H1 (cell line): ENCODE data around the gene SMIM20. TPM values are rescaled to one million over a fixed set of nuclear protein-coding genes. Genes with fewer than 3 reads are reported as not detected.
A peak's percentile ranks its signal among the peaks of the same experiment; 100 is the strongest.

Experiments used
- CTCF ChIA-PET: fragments of 300-600 bp; sonication (Branson Sonifier 250); formaldehyde crosslinking; loops from one replicate; lab custom pipeline; 2021; ENCODE audit not compliant: partially characterized antibody; lab: Charles Lee
- POLR2A ChIA-PET: fragments of 300-600 bp; sonication (Branson Sonifier 250); formaldehyde crosslinking; loops from one replicate; lab custom pipeline; 2021; ENCODE audit warnings: inconsistent platforms; ENCODE audit not compliant: partially characterized antibody; lab: Charles Lee
- DNase-seq, 2 experiments: peaks; one replicate each; pipeline versions ENCODE4 v3.0.0 to v3.0.0-alpha.2; 2010 to 2022; ENCODE audit warnings: low spot score in 2 of 2, low read depth in 1 of 2, mixed read lengths in 1 of 2
- FAIRE-seq: peaks from 2 replicates; lab custom pipeline; 2011; peaks lifted over from hg19 to GRCh38; lab: Jason Lieb, UNC
- H2AFZ ChIP-seq: 2 replicates; pipeline ENCODE4 v1.8.1; 2012; ENCODE audit warnings: low read length, inconsistent platforms
- H2AK5ac ChIP-seq: 2 replicates; pipeline ENCODE4 v1.6.1; 2013; ENCODE audit warnings: low read depth, low read length
- H2BK120ac ChIP-seq: replicated peaks from 2 replicates; pipeline ENCODE3; 2013; ENCODE audit warnings: low read depth, low read length, inconsistent platforms
- H2BK12ac ChIP-seq: 2 replicates; pipeline ENCODE4 v1.6.1; 2013; ENCODE audit warnings: low read depth, low read length
- H2BK15ac ChIP-seq: 2 replicates; pipeline ENCODE4 v1.6.1; 2013; ENCODE audit warnings: low read length
- H2BK20ac ChIP-seq: 2 replicates; pipeline ENCODE4 v1.6.1; 2013; ENCODE audit warnings: low read length
- H2BK5ac ChIP-seq: 2 replicates; pipeline ENCODE4 v1.6.1; 2013; ENCODE audit warnings: low read depth, low read length
- H3K14ac ChIP-seq: 2 replicates; pipeline ENCODE4 v1.6.1; 2013; ENCODE audit warnings: inconsistent platforms; ENCODE audit not compliant: insufficient read length
- H3K18ac ChIP-seq: 2 replicates; pipeline ENCODE4 v1.6.1; 2013; ENCODE audit warnings: low read length; ENCODE audit errors: extremely low read depth
- H3K23ac ChIP-seq: 2 replicates; pipeline ENCODE4 v1.6.1; 2013; ENCODE audit warnings: inconsistent platforms; ENCODE audit not compliant: insufficient read length
- H3K23me2 ChIP-seq: 2 replicates; pipeline ENCODE4 v1.6.1; 2013; ENCODE audit warnings: low read depth, low read length
- H3K27ac ChIP-seq: 2 replicates; pipeline ENCODE4 v1.6.1; 2011; ENCODE audit warnings: low read depth, low read length, inconsistent platforms
- H3K27me3 ChIP-seq, 4 experiments: replicated peaks in 1 of 4; 1 replicate in 1 of 4; 2 replicates in 3 of 4; pipeline versions ENCODE4 v1.6.1 to v1.8.1; 2011 to 2013; ENCODE audit warnings: low read length in 3 of 4, mild to moderate bottlenecking in 3 of 4, inconsistent platforms in 2 of 4, mixed read lengths in 2 of 4, moderate library complexity in 1 of 4; ENCODE audit not compliant: control insufficient read depth in 3 of 4, insufficient read depth in 3 of 4; ENCODE audit errors: extremely low read depth in 1 of 4
- H3K36me3 ChIP-seq, 4 experiments: 2 replicates each; pipeline versions ENCODE4 v1.6.1 to v1.8.1; 2011 to 2013; ENCODE audit warnings: mild to moderate bottlenecking in 4 of 4, low read length in 3 of 4, moderate library complexity in 2 of 4, control low read depth in 1 of 4, inconsistent platforms in 1 of 4; ENCODE audit not compliant: insufficient read depth in 4 of 4, control insufficient read depth in 2 of 4
- H3K4ac ChIP-seq: replicated peaks from 2 replicates; pipeline ENCODE3; 2013; ENCODE audit warnings: low read length, low read depth, mixed read lengths, inconsistent platforms; ENCODE audit not compliant: insufficient read length
- H3K4me1 ChIP-seq, 4 experiments: replicated peaks in 1 of 4; 1 replicate in 1 of 4; 2 replicates in 3 of 4; pipeline versions ENCODE4 v1.6.1 to v1.8.1; 2011 to 2013; ENCODE audit warnings: low read length in 3 of 4, inconsistent platforms in 2 of 4, mixed read lengths in 1 of 4; ENCODE audit not compliant: insufficient read depth in 4 of 4, control insufficient read depth in 3 of 4
- H3K4me2 ChIP-seq, 2 experiments: 2 replicates each; pipeline versions ENCODE4 v1.6.1 to v1.8.1; 2011 to 2013; ENCODE audit warnings: low read depth in 2 of 2, low read length in 2 of 2, control low read depth in 1 of 2, inconsistent platforms in 1 of 2, mild to moderate bottlenecking in 1 of 2; ENCODE audit not compliant: insufficient read depth in 1 of 2
- H3K4me3 ChIP-seq, 4 experiments: fragments of 200-600, 300-600 bp in 1 of 4; sonication (generic), shearing (Covaris generic), sonication (Bioruptor Twin) in 1 of 4; 2 replicates each; pipeline versions ENCODE4 v1.5.1 to v1.8.1; 2011 to 2016; ENCODE audit warnings: low read length in 4 of 4, low read depth in 3 of 4, control low read depth in 2 of 4, inconsistent platforms in 2 of 4, mild to moderate bottlenecking in 2 of 4, mixed read lengths in 1 of 4, moderate library complexity in 1 of 4; ENCODE audit not compliant: insufficient read depth in 2 of 4; ENCODE audit errors: extremely low read depth in 1 of 4
- H3K56ac ChIP-seq: replicated peaks from 2 replicates; pipeline ENCODE3; 2013; ENCODE audit warnings: low read depth, mild to moderate bottlenecking, mixed read lengths, low read length, inconsistent platforms; ENCODE audit not compliant: insufficient read length
- H3K79me1 ChIP-seq: 2 replicates; pipeline ENCODE4 v1.6.1; 2013; ENCODE audit warnings: low read depth, low read length, control low read depth
- H3K79me2 ChIP-seq, 2 experiments: 2 replicates each; pipeline versions ENCODE4 v1.6.1 to v1.8.1; 2012 to 2013; ENCODE audit warnings: low read length in 2 of 2, mild to moderate bottlenecking in 2 of 2, inconsistent platforms in 1 of 2; ENCODE audit not compliant: insufficient read depth in 2 of 2, control insufficient read depth in 1 of 2
- H3K9ac ChIP-seq, 4 experiments: replicated peaks in 1 of 4; 1 replicate in 1 of 4; 2 replicates in 3 of 4; pipeline versions ENCODE4 v1.6.1 to v1.8.1; 2011 to 2013; ENCODE audit warnings: low read depth in 3 of 4, low read length in 3 of 4, control low read depth in 2 of 4, mild to moderate bottlenecking in 2 of 4, moderate library complexity in 2 of 4, inconsistent platforms in 1 of 4; ENCODE audit errors: extremely low read depth in 1 of 4
- H3K9me3 ChIP-seq, 2 experiments: 2 replicates each; pipeline versions ENCODE4 v1.6.1 to v1.8.1; 2012 to 2013; ENCODE audit warnings: mild to moderate bottlenecking in 2 of 2, moderate library complexity in 2 of 2, control low read depth in 1 of 2, inconsistent platforms in 1 of 2, low read depth in 1 of 2, low read length in 1 of 2, mixed read lengths in 1 of 2; ENCODE audit not compliant: insufficient read depth in 2 of 2
- H4K20me1 ChIP-seq, 2 experiments: replicated peaks in 1 of 2; 2 replicates each; pipeline versions ENCODE3 to v1.8.1; 2011 to 2013; ENCODE audit warnings: inconsistent platforms in 2 of 2, low read length in 2 of 2, mild to moderate bottlenecking in 1 of 2; ENCODE audit not compliant: insufficient read depth in 2 of 2, control insufficient read depth in 1 of 2
- H4K5ac ChIP-seq: 2 replicates; pipeline ENCODE4 v1.6.1; 2013; ENCODE audit warnings: low read length, low read depth, mixed read lengths, inconsistent platforms; ENCODE audit not compliant: insufficient read length
- H4K8ac ChIP-seq: 2 replicates; pipeline ENCODE4 v1.8.0; 2013; ENCODE audit warnings: mild to moderate bottlenecking, moderate library complexity, low read length, inconsistent platforms; ENCODE audit not compliant: insufficient read depth; ENCODE audit errors: extremely low read depth
- H4K91ac ChIP-seq: replicated peaks from 2 replicates; pipeline ENCODE3; 2013; ENCODE audit warnings: low read length, mixed read lengths, inconsistent platforms; ENCODE audit not compliant: insufficient read length
- KDM1A ChIP-seq: fragments of 200-600, 300-600 bp; sonication (generic); IDR thresholded peaks from 2 replicates; pipeline ENCODE4 v1.7.1; 2016; ENCODE audit warnings: mild to moderate bottlenecking, low read length, borderline replicate concordance
- TAF1 ChIP-seq: IDR thresholded peaks from 2 replicates; pipeline ENCODE4 v1.6.1; 2011; ENCODE audit warnings: mild to moderate bottlenecking, low read depth, low read length
- WGBS, 2 experiments: shearing (Covaris generic) in 1 of 2; methylation state at CpG; one replicate each; pipeline versions ENCODE4 v1.1.6 to v1.1.7; 2013 to 2015; ENCODE audit warnings: low lambda C conversion rate in 2 of 2, mixed read lengths in 2 of 2, inconsistent platforms in 1 of 2, low coverage in 1 of 2, missing lambda C conversion rate in 1 of 2; ENCODE audit not compliant: insufficient replicate concordance in 2 of 2, insufficient coverage in 1 of 2, insufficient read length in 1 of 2; ENCODE audit errors: extremely low coverage in 1 of 2, missing lambda C conversion rate in 1 of 2; 5-methylcytosine and 5-hydroxymethylcytosine counted together
- polyA plus RNA-seq, 7 experiments: library from polyadenylated mRNA; depleted of rRNA in 3 of 7; stranded (reverse) in 5 of 7; unstranded in 2 of 7; fragments of >200 nt in 5 of 7; fragments of 200-250 nt in 2 of 7; gene quantifications; 1 replicate in 5 of 7; 2 replicates in 1 of 7; 4 replicates in 1 of 7; pipeline versions ENCODE4 v1.2.1 to v1.2.3, GENCODE V29; 2011 to 2013; ENCODE audit warnings: missing spikeins in 2 of 7, mixed read lengths in 2 of 7
- total RNA-seq: library from RNA; stranded (reverse); fragmentation: NEBNext Ultra II Directional; extraction: Animal tissue kit (Norgen Biotek cat#: 25700); gene quantifications from 2 replicates; pipeline ENCODE4 v1.2.1, GENCODE V29; 2021

SMIM20 gene
- total and polyA plus RNA-seq, 2 of the 8 experiments (the other 6 are each of a cell fraction or from before 2014, with no cell fraction given) = 21.9 to 36.9 TPM

- no peak overlapping the region for H2BK15ac ChIP-seq
- no peak overlapping the region for H4K91ac ChIP-seq
- no peak overlapping the region for H3K4ac ChIP-seq
- no peak overlapping the region for H3K27ac ChIP-seq
- TF ChIP-seq KDM1A = peak; percentile 16; the same call in 1 of the 2 replicates
- no peak for TF ChIP-seq TAF1
- no peak overlapping the region for H3K56ac ChIP-seq
- DNase-seq (no peak), FAIRE-seq (peak; percentile 57)
- H2BK20ac ChIP-seq = no peak overlapping the region
- no peak overlapping the region for H3K23ac ChIP-seq
- H3K36me3 ChIP-seq = no peaks in the 10 kb centered on the region
- H4K5ac ChIP-seq = no peak overlapping the region
- H3K14ac ChIP-seq = no peak overlapping the region
- no peaks in the 10 kb centered on the region for H3K79me2 ChIP-seq
- H3K9me3 ChIP-seq = no peaks in the 10 kb centered on the region
- H4K8ac ChIP-seq = no peak overlapping the region
- no peak overlapping the region for H3K4me3 ChIP-seq
- ChIA-PET CTCF (interaction anchor here (1.4 kb wide), 1 partner anchor 108 kb away, joined by 3 read pairs; no protein-coding TSS in a partner anchor), POLR2A (no interaction called here)
- no peak overlapping the region for H2BK5ac ChIP-seq
- no peaks in the 10 kb centered on the region for H3K27me3 ChIP-seq
- H3K23me2 ChIP-seq = no peaks in the 10 kb centered on the region
- H2BK12ac ChIP-seq = no peak overlapping the region
- no peak overlapping the region for H2AFZ ChIP-seq
- H4K20me1 ChIP-seq = no peaks in the 10 kb centered on the region
- H3K9ac ChIP-seq = no peak overlapping the region; a peak in 1 of 7 replicates
- H2AK5ac ChIP-seq = no peak overlapping the region
- H3K18ac ChIP-seq = no peak overlapping the region
- WGBS, 2 experiments = 50% methylated on average over 6 of the region's 6 CpGs; no CpG with 5 or more reads in 1 of the 2 experiments
- H3K4me2 ChIP-seq = peak overlapping the region in 1 of 2 experiments; percentile 41; a peak in 2 of 4 replicates
- peaks cover 0 to 16% (median 11%) of the 10 kb centered on the region in 4 experiments; a peak in 6 of 7 replicates for H3K4me1 ChIP-seq
- no peak overlapping the region for H2BK120ac ChIP-seq
- H3K79me1 ChIP-seq = no peaks in the 10 kb centered on the region
Measured at GRCh38 chr4:25949173-25949748, 35.2 kb downstream of the SMIM20 start.
